SH-SY5Y (cell line): ENCODE results near the gene KBTBD7.

Source experiments
- GATA2 ChIP-seq: IDR thresholded peaks from 2 replicates; pipeline ENCODE4 v1.6.1; 2011; ENCODE audit warnings: mild to moderate bottlenecking, low read depth, low read length
- GATA3 ChIP-seq: IDR thresholded peaks from 2 replicates; pipeline ENCODE4 v1.6.1; 2011; ENCODE audit warnings: low read depth, mild to moderate bottlenecking, low read length, moderate library complexity

GRCh38 chr13:41193919-41194824 lies at the start of gene KBTBD7:
- no peak for TF ChIP-seq GATA3
- TF ChIP-seq GATA2, result no peak
